H1 (cell line): ENCODE data around the gene MUC13. TPM values are rescaled to one million over a fixed set of nuclear protein-coding genes. Genes with fewer than 3 reads are reported as not detected.

Experiments
- CBX8 ChIP-seq: fragments of 300-800, 300-1000 bp; sonication (generic); IDR thresholded peaks from 2 replicates; pipeline ENCODE4 v1.7.1; 2016; ENCODE audit warnings: low read depth, low read length, borderline replicate concordance
- EZH2 ChIP-seq: fragments of 200-600 bp; sonication (generic); IDR thresholded peaks from 2 replicates; pipeline ENCODE4 v1.7.1; 2012; ENCODE audit warnings: low read depth, mild to moderate bottlenecking, moderate library complexity, low read length, inconsistent platforms; ENCODE audit not compliant: severe bottlenecking
- NRF1 ChIP-seq: IDR thresholded peaks from 2 replicates; pipeline ENCODE4 v1.6.1; 2011; ENCODE audit warnings: mild to moderate bottlenecking, low read depth, low read length, improper control_type of control experiment
- SP2 ChIP-seq: IDR thresholded peaks from 2 replicates; pipeline ENCODE4 v1.6.1; 2012; ENCODE audit warnings: mild to moderate bottlenecking, low read length, inconsistent platforms
- TAF7 ChIP-seq: optimal IDR thresholded peaks from 2 replicates; pipeline ENCODE3; 2011; ENCODE audit warnings: low read depth, mild to moderate bottlenecking, inconsistent platforms, low read length, moderate library complexity, borderline replicate concordance
- USF2 ChIP-seq: IDR thresholded peaks from 2 replicates; pipeline ENCODE4 v1.6.1; 2011; ENCODE audit warnings: low read length, improper control_type of control experiment
- polyA plus RNA-seq, 7 experiments: library from polyadenylated mRNA; depleted of rRNA in 3 of 7; stranded (reverse) in 5 of 7; unstranded in 2 of 7; fragments of >200 nt in 5 of 7; fragments of 200-250 nt in 2 of 7; gene quantifications; 1 replicate in 5 of 7; 2 replicates in 1 of 7; 4 replicates in 1 of 7; pipeline versions ENCODE4 v1.2.1 to v1.2.3, GENCODE V29; 2011 to 2013; ENCODE audit warnings: missing spikeins in 2 of 7, mixed read lengths in 2 of 7
- total RNA-seq: library from RNA; stranded (reverse); fragmentation: NEBNext Ultra II Directional; extraction: Animal tissue kit (Norgen Biotek cat#: 25700); gene quantifications from 2 replicates; pipeline ENCODE4 v1.2.1, GENCODE V29; 2021

MUC13 gene
- total and polyA plus RNA-seq, 2 of the 8 experiments (the other 6 are each of a cell fraction or from before 2014, with no cell fraction given): not detected

DNA sequence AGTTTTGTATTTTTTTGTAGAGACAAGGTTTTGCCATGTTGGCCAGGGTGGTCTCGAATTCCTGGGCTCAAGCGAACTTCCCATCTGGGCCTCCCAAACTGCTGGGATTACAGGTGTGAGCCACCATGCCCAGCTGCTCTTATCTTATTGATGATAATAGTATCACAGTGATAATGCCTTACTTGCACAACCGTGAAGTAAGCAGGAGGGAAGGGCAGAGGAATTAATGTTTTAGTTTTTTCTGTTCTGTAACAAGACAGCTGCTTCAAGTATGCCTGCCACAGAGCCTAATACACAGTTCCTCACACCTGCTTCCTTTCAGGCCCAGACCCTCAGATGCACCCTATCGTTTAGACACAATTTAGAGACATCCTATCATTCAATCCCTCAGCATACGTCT lies 26.1 kb upstream of the MUC13 start (continued):
- TF ChIP-seq USF2 (no peak), SP2 (no peak), NRF1 (no peak), EZH2 (no peak), CBX8 (no peak), TAF7 (no peak)
- TF ChIP-seq, all 59 proteins: peak for 0
